Stimulated activated CD4-positive, alpha-beta T cell treated with anti-CD3 and anti-CD28 coated beads, Interleukin-15, amount 100 ng/mL, for 1 hour (primary cell): ENCODE results near the gene OCSTAMP.

Source experiments
- DNase-seq, 2 donors: peaks; one replicate each; pipeline ENCODE4 v3.0.0-alpha.2; 2020; ENCODE audit warnings: low read depth in 1 of 2, low spot score in 1 of 2

OCSTAMP gene

DNA sequence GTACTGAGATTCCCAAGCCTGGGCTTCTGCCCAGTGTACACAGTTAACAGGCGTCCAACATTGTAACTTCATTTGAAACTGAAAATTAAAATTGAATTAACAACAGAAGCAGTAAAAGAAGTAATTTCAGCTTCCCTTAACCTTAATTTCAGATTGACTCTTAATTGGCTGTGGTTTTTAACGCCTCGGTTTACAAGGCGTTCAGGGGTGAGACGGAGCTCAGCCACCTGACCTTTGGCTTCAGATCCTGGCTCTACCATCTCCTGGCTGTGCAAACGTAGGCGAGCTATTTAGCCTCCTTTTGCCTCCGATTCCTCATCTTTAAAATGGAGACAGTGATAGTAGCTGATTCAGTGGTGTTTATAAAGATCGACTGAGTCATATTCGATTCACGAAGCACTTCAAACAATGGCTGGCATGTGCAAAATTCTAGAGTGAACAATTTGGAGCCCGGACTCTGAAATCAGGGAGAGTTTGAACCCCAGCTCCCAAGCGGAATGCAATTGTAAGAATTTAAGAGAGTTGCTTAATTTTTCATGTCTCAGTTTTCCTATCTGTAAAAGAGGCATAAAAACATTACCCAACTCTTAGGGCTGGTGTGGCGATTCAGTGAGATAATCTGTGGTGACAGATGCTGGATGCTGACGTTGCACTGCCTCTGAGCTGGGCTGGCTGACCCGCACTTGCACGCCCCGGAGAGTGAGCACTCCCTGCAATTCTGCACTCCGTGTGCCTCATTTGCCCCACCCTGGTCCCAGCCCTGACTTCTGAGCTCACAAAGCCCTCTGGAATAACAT is 23.5 kb upstream of the OCSTAMP start:
- no peak for DNase-seq

DNA sequence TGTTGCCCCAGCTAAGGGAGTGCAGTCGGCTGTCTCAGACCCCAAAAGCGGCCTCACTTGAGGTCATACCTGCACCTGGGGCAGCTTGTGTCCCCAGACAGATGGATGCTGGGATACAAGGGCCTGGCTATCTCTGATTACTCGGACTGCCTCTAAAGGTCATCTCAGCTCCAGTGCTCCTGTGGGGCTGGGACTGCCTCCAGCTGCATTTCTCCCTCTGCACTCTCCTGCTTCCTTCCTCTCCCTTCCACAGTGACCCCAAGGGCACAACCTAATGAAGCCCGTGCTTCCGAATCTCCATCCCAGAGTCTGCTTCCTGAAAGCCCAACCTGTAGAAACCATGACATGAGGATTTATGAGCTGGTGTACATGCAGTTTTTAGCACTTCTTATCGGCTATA is 22.8 kb upstream of the OCSTAMP start:
- DNase-seq: no peak

DNA sequence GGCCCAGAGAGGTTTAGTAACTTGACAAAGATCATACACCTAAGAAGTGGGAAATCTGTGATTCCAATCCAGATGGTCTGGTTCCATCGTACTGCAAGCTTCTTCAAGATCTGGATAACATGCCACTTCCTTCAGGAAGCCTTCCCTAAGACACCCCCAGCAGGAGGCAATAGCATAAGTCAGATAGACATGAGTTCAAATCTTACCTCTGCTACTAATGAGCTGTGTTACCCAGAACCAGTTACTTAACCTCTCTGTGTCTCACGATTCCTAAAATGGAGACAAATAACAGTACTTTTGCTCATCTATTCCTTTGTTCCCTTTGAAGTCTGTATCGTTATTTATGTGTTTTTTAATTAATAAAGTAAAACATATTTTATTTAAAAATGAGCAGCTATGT is 22.3 kb upstream of the OCSTAMP start:
- DNase-seq: no peak

DNA sequence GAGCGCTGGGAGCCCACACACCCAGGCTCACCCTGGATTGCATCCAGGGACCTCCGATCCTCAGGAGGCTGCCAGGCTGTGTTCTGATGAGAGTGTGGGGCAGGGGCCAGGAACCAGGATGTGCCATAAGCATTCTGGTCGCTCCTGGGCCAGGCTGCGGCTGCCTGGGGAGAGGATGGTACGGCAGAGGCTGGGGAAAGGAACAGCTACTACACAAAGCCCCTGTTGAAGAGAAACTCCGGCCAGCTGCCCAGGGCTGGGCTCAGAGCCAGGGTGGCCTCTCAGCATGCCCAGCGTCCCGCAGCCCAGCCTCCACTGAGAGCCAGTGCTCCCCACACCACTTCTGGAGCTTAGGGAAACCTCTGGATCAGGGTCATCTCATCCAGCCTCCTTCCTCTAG is 21.7 kb upstream of the OCSTAMP start:
- no peak for DNase-seq

DNA sequence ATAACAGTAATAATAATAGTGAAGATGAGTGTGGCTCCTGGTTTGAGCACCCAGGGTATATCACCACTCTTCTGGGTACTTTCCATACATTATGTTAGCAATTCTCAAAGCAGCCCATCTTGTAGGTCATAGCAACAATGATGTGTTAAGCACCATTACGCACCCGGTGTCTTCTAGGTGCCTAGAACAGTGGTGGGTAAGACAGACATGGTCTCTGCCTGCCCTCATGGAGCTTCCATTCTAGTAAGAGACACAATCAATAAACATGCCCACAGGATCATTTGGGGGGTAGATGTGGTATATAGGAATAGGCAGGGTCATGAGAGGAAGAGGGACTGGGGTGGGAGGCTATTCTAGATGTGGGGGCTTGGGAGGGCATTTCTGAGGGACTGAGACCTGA is 21.0 kb upstream of the OCSTAMP start:
- no peak for DNase-seq

DNA sequence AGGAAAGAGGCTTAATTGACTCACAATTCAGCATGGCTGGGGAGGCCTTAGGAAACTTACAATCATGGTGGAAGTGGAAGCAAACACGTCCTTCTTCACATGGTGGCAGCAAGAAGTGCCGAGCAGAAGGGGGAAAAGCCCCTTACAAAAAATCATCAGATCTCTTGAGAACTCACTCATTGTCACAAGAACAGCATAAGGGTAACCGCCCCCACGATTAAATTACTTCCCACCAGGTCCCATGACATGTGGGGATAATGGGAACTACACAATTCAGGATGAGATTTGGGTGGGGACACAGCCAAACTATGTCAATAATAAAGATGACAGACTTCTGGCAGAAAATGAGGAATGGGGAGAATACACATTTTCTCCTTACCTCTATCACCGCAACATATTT is 20.5 kb upstream of the OCSTAMP start:
- DNase-seq: no peak

DNA sequence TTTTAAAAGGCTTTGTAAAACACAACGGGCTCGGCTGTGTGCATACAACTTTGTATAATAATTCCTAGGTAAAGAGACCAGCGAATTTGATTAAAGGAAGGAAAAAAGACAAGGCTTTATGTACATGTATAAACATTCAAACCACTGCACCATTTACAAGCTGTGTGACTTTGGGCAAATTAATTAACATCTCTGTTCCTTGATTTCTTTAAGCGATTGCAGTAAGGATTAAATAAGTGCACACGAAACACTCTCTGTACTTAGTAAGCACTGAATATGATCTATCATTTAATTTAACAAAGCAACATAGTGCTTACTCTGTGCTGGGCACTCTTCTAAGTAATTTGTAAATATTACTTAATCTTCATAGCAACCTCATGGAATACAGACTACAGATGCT is 19.5 kb upstream of the OCSTAMP start:
- DNase-seq: no peak

DNA sequence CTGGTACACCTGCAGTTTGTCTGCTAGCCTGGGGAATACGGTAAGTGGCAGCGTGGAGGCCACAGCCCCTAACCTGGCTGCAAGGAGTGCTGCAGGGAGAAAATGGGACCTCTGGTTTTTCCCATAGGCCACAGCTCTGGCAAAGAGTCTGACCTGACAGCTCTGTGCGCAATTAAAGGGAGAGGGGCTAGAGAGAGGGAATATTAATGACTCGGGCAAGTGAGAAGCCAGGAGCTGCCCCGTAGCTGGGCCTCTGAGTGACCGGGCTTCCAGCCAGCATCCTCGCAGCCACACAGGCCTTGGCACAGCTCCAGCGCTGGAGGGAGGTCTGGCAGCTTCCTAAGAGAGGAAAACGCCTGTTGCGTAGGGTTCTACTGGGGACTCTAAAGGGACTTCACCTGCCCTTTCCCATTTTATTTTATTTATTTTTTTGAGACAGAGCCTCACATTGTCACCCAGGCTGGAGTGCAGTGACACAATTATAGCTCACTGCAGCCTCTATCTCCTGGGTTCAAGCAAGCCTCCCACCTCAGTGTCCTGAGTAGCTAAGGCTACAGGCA is 18.2 kb upstream of the OCSTAMP start:
- no peak for DNase-seq

DNA sequence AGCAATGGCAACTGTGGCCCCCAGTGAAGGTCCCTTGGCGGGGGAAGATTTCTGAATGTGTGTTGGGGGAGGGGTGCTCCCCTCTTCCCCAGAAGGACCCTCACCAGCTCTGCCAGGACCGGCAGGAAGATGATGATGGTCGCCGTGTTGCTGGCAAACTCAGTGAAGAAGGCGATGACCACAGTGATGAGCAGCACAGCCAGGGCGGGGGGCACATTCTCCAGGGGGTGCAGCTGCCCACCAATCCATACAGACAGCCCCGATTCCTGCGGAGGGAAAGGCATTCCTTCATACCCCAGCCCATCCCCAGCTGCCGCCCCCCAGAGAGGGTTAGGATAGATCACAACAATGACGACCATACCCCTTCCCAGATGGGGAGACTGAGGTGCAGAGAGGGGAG is 15.7 kb upstream of the OCSTAMP start:
- DNase-seq: no peak

DNA sequence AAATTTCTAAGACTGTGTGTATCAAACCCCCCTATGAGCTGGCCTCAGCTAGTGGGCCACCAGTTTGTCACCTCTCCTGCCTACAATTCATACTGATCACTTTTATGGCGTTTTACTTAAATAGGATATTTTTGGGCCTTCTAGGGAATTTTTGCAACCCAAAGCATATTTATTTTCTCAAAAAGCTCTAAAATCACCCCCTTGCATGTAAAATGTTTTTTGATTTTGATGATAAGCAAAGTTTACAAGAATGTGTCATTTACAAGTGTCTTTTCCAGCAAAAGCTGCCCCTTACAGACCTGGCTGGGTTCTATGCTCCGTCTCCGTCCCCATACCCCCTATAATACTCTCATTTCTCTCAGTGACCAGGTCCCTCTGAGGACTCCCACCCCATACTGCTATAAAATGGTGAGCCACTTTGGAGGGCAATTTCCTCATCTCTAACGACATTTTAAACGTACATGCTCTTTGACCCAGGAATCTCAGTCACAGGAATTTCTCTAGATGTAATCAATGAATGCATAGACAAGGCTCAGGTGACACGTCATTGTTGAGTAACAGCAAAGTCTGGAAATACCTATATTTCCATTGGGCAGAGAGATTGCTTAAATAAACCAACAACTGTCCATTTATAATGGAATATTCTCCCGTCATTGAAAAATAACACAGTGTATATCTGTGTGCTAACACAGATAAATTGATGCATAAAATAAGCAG is 13.9 kb upstream of the OCSTAMP start:
- no peak for DNase-seq

DNA sequence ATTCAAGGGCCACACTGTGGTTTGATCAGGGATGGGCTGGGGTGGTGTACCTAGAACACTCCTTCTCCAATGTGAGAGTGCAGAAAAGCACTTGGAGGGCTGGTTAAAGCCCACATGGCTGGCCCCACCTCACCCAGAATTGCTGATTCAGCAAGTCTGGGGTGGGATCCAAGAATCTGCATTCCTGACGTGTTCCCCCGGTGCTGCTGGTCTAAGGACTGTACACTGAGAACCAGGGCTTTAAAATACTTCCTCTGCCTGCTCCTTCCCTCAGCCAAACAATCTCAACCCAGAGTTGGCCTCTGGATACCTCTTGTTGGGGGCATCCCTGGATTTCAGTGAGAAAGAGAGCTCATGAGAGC is 13.4 kb upstream of the OCSTAMP start:
- DNase-seq: no peak

DNA sequence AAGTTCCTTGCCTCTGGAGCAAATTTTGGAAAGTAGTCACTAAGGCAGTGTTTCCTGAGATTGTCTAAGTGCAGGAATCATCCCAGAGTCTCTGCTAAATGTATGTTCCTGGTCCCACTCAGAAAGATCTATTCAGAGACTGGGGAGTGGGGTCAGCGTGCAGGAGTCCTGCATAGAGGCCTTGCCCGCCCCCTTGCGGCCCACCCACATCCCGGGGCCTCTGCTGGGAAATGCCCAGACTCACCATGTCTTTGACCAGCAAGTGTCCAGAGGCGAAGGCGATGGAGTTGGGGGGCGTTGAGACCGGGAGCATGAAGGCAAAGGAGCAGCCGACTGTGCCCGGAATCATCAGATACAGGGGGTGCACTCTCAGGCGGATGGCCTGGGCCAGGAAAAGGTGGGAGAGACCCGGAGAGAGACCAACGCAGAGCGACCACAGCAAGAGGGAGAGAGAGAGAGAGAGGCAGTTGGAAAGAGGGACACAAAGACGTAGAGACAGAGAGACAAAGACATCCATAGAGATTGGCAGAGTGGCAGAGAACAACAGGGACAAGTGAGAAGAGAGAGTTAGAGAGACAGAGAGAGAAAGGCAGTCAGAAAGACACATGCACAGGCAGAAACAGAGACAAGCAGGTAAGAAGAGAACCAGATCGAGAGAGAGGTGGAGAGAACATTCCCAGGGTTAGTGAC is 12.9 kb upstream of the OCSTAMP start:
- no peak for DNase-seq

DNA sequence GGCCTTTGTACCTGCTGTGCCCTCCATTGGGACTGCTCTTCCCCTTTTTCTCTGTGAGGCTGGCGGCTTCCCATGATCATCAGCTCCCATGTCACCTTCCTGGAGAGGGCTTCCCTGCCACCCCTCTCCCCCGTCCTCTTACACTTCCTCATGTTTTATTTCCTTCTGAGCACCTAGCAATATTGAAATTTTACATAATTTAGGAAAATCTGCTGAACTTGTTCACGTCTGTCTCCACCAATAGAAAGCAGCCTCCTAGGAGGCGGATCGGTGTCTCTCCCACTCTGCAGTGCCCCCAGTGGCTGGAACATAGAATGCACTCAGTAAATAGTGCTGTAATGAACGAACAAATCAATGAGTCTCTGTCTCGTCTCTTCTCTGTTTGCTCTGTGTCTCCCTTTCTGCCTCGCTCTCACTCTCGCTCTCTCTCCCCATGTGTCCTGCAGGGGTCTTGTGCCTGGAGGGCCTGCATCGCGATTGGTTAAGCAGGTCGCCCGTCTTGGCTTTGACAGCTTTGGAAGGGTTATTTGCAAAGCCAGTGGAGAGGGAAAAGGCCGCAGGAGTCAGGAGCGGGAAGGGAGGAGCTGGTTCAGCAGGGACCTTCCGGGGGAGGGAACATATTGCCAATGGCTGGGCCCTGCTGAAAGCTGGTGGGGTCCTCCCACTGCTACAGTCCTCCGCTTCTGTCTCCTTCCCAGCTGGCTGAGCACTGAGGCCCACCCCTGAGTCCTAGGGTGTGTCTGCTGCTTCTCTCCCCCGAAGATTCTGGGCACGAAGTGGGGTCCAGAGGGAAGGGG is 12.1 kb upstream of the OCSTAMP start:
- DNase-seq: peak in 1 of 2 donors; percentile 27

DNA sequence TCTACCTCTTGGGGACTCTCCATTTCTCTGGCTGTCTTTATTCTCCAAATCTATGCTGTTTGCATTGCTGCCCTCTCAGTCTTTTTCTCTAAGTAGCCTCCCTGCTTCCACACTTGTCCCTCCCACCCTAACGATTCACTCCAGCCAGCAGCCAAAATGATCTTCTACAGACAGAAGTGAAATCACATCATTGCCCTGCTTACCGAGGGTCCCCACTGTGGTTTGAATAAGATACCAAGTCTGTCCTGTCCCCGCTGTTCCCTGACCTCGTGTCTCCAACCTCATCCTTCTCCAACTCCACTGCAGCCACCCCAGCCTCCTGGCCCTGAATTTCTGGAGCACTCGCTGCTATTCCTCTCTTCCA is 11.5 kb upstream of the OCSTAMP start:
- no peak for DNase-seq

DNA sequence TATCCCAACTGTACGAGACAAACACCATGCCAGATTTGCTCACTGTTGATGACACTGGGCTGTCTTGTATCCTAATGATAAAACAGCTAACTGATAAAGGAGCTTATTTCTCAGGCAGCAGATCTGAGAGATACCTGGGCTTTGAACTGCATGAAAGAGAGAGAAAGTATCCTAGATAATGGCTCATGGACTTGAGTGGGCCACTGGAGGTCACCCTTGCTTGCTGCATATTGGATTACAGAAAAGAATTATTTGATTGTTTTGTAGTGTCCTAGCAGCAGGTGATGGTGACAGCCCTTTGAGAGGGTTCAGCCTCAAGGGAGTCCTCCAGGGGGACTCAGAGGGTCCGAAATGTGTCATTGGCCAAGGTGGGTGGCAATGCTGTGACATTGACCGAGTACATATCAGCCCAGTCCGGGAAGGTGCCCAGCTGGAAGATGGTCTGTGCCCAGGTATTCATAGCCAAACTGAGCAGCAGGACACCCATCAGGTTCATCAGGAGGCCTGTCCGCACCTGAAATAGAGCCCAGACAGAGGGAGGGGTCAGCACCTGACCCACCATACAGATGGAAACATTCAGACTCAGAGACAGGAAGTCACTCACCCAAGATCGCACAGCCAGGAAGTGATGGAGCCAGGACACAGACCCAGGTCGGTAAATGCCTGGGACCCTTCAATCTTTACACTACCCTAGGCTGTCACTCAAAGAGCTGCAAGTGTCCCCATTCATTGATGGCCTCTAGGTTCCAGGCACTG is 9.4 kb upstream of the OCSTAMP start:
- no peak for DNase-seq

DNA sequence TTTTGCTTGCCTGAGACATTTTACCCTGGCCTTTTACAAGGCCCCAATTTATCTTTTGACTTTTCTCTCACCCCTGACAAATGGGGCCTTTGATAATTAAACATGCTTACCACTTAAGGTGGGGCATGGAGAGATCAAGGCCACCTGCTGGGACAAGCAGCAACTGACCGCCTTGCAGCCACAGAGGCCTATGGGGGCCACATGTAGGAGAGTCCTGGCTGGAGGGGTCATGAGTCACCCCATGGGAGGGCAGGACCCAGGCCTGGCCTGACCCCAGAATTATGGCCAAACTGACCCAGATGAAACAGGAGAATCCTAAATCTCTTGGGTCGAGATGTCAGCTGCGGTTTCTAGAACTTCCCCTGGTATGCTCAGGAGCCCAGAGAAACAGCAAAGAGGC is 8.5 kb upstream of the OCSTAMP start:
- DNase-seq: no peak

DNA sequence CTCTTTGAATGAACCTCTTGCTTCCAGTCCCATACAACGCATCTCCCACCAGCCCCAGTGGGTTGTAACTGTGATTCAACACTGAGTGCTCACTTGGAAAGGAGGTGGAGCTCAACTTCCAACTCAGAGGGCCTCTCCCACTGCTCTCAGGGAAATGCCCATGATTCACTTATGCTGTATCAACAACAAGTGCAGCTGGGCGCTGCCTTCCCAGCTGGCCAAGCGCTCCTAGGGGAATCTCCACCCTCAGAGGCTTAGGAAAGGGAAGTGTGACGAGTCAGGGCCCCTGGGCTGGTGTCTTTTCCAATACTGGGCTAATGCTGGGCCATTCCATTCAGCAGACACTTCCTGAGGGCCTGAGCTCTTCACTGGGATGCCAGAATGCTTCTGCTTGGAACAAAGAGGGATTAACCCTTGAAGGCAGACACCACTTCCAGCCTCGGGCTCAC is 8.1 kb upstream of the OCSTAMP start:
- no peak for DNase-seq

DNA sequence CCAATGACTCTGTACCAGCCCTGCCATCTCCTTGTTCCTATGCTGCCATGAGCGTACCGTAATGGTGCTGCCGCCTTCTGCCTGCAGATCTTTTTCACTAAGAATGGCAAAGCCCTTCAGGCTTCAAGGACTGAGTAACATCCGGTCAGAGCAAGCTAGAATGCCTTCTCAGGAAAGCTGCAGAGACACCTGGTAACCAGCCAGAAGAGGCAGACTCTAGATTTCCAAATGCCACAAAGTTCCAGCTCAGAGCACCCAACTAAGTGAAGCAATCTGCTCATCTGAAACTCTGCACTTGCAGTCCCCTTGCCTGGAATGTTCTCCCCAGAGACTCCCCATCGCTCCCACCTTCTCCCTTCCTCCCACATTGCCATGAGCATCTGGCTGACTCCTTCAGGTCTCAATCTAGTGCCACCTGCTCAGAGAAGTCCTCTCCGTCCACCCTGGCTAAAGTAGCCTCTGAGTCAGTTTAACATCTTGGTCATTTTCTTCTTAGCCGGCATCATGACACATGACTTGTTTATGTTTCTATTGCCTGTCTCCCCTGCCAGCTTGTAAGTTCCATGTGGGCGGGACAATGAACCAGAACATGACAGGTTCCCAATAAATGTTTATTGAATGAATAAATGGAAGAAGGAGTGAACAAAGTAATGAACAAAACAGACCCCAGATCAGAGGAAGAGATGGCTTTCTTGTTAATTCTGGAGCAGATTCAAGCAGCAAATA is 6.9 kb upstream of the OCSTAMP start:
- no peak for DNase-seq

DNA sequence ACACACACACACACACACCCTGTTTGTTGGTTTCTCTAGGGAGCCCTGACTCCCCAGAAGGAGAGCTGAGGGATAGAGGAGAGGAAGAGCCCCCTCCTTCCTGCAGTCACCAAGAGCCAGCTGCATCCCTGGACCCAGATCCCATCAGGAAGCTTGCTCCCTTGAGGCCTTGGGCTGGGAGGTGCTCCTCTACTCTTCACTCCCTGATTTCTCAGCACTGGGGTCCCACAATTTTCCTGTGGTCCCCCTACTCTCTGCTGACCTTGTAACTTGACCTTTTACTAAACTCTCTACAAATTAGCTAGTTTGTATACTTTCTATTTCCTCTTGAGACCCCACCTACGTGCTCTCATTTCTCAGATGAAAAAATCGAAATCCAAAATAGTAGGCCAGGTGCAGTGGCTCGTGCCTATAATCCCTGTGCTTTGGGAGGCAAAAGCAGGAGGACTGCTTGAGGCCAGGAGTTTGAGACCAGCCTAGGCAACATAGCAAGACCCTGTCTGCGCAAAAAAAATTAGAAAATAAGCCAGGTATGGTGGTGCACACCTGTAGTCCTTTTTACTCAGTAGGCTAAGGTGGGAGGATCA is 5.0 kb upstream of the OCSTAMP start:
- no peak for DNase-seq
